GM18502 (cell line): ENCODE results near the gene HSPBP1.

Experiments used
- ATAC-seq: cut with Tn5 transposase; IDR thresholded peaks from one replicate; pipeline ENCODE4 v1.9.1; 2021; ENCODE audit warnings: mild to moderate bottlenecking; ENCODE audit not compliant: unreplicated experiment, poor library complexity

HSPBP1 gene

DNA sequence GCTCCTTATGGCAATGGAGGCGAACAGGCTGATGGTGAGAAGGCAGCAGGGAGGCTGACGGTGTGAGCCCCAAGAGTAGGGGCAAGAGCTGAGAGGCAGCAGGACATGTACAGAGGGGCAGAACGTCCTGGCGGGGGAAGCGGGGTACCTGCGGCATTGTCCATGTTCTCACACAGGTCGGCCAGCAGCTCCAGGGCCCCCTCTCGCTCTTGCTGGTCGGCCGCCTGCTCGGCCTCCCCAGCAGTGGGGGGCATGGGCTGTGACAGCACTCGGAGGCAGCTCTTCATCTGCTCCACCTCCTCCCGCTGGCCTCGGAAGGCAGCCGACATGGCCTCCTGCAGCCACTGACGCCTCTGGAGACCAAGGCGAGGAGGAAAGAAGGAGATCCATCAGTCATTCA lies 2.4 kb downstream of the HSPBP1 start:
- no peak for ATAC-seq

DNA sequence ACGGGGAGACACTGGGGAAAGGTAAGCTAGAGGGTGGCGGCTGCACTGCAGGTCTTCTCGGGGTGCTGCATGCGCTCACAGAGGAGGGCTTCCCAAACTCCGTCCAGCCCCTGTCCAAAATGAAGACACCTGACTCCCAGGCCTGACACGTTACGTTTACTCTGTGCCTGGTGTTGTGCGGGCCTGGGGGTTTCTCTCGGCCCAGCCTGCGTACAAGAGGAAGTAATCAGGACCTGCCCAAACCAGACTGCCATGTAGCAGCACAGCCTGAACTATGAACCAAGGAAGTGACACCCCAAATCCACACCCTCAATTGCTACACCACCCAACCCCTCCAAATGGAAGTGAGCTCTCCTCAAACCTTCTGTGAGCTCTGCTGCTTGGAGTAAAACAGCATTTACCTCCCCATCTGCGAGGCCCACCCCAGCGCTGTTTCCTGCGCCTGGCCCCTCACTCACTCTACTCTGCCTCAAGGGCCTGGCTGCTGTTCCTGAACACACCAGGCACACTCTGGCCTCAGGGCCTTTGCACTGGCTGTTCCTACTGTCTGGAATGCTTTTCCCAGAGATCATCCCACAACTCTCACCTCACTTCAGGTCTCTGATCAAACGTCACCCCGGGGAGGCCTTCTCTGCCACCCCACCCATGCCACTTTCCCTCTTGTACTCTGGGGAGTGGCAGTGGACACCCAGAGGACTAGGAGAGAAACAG lies 3.0 kb downstream of the HSPBP1 start:
- ATAC-seq, result no peak

DNA sequence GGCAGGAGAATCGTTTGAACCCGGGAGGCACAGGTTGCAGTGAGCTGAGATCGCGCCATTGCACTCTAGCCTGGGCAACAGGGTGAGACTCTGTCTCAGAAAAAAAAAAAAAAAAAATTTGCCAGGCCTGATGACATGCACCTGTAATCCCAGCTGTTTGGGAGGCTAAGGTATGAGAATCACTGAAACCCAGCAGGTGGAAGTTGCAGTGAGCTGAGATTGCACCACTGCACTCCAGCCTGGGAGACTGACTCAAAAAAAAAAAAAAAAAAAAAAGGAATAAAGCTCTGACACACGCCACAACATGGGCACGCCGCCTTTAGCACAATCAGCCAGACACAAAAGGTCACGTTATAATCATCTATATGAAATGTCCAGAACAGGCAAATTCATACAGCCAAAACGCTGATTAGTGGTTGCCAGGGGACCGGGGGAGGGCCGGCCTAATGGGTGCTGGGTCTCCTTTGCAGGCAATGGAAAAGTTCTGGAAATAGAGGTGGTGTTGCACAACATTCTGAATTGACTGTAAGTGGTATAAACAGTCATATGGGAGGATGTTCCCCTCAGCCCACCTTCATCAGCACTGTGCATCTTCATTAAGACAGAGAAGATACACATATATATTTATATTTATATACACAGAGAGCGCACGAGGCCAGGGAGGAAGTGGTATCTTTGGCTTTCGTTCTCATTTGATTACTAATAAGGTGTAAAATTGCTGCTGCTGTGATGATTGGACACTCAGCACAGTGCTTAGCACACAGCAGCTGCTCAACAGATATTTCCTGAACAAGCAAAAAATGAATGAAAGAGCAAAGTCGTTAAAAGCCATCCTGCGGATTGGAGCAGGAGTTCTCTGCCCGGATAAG lies 3.8 kb downstream of the HSPBP1 start:
- ATAC-seq, result peak; percentile 58

DNA sequence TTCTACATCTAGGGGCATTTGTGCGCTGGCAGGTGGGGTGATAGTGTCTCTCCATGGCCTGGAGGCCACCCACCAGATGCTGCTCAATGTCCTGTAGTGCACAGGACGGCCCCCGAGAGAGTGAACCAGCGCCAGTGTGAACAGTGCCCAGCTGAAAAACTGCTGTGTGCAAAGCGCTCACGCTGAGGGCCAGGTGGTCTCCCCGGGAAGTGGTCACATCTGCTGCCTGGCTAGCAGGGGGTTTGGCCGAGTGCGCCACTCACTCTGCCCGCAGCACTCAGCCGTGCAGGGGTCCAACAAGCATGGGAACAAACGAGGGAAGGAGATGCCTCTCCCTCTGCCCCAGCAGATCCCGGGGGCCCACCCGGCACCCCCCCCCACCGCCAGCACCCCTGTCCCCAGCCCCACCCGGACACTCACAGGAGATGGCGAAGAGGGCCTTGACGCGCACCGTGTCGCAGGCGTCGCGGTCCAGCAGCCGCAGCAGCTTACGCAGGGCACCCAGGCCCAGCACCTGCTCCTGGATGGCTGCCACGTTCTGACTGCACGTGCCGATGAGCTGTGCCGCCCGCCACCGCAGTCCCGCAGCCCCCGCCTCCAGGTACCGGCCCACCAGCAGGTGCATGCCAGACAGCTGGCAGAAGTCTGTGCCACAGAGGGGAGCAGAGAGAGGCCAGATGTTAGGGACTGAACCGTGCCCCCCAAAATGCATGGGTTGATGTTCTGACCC lies 5.8 kb downstream of the HSPBP1 start:
- ATAC-seq, result no peak

DNA sequence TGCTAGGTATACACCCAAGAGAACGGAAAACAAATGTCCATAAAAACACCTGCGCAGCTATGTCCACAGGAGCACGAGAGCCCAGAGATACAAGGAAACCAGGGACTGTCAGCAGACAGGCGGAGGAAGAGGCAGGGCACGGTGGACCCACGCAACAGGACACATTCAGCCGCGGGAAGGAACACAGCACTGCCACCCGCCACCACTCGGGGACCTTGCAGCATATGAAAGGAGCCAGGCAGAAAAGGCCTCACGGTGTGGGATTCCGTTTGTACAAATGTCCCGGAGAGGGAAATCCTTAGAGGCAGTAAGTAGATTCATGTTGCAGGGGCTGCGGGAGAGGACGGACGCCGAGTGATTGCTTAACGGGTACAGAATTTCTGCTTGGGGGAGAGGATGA lies 7.8 kb downstream of the HSPBP1 start:
- no peak for ATAC-seq

DNA sequence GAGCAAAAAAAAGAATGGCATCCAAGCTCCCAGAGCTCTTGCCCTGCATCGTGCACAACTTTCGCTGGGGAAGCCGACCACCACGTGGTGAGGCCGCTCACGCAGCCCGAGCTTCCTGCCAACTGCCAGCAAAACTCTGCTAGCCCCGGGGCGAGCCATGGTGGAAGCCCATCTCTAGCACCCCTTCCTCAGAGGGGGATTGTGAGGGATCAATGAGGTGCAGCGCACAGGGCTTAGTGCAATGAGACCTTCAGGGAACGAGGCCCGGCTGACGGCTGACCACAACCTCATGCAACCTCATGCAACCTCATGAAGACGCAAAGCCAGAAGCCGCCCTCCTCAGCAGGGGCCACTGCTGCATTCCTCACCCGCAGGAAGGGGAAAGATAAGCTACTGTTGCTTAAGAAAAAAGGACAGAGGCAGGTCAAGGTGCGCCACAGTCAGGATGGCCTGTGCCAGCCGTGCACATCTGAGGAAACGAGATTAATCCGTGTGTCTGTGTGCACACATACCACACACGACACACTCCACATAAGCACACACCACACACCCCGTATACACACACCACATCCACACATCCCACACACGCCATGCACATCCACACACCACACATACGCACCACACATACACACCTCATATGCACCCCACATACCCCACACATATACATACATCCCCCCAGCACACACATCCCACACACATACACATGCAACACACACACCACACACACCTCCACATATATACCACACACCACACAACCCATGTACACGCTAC lies 9.6 kb downstream of the HSPBP1 start:
- no peak for ATAC-seq

DNA sequence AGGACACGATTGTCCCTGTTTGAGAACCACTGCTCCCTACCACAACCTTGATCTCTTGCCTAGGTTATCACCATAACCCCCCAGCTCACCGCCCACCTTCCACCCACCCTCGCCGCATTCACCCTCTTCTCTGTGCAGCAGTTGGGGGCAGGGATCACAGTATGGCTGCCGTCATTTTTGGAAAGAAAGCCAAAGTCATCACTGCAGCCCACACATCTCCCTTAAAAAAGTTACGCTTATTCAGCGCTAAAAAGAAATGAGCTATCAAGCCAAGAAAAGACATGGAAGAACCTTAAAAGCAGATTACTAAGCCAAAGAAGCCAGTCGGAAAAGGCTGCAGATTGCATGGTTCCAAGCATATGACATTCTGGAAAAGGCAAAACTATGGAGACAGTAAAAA lies 10.6 kb downstream of the HSPBP1 start:
- ATAC-seq, result no peak

DNA sequence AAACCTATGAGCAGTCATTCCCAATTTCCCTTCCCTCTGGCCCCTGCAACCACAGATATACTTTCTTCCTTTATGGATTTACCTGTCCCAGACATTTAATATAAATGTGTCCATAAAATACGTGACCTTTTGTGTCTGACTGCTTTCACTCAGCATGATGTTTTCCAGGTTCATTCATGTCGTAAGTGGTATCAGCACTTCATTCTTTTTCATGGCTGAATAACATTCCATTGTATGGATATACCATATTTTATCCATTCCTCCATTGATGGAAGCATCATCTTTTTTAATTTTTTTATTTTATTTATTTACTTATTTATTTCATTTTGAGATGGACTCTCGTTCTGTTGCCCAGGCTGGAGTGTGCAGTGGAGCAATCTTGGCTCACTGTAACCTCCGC lies 13.1 kb downstream of the HSPBP1 start:
- ATAC-seq, result no peak

DNA sequence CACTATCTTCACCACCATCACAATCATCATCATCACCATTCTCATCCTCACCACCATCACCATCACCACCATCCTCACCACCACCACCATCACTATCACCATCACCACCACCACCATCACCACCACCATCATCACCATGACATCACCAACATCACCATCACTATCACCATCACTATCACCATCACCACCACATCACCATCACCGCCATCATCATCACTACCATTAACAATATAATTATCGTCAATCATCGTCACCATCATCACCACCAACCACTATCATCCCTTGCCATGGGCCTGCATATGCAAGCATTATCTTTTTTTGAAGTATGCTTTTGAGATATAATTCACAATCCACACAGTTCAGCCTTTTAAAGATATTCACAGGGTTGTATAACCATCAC lies 13.5 kb downstream of the HSPBP1 start:
- no peak for ATAC-seq

DNA sequence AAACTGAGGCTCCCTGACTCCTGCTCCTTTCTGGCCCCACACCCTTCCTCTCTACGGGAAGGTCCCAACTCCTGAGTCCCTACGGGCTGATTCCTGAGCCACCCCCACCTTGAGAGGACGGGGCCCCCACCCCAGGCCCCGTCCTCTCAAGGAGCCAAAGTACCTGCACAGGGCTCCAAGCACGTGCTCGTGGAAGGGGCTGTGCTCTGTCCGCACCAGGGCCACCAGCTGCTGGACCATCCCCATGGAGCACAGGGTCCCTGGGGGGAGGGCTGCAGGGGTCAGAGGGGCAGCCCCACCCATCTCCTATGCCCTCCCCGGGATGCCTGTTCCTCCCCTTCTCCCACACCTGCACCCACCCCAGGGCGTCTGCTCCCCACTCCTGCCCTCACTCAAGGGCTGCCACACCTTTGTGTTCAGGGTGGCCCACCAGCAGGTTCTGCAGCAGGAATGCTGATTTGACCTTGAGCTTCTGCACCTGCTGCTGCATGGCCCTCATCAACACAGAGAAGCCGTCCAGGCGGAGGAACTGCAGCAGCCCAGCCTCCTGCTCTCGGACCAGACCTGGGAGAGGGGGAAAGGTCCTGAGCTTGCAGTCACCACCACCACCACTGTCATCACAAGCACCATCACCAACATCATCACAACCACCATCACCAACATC lies 14.1 kb downstream of the HSPBP1 start:
- ATAC-seq, result no peak

DNA sequence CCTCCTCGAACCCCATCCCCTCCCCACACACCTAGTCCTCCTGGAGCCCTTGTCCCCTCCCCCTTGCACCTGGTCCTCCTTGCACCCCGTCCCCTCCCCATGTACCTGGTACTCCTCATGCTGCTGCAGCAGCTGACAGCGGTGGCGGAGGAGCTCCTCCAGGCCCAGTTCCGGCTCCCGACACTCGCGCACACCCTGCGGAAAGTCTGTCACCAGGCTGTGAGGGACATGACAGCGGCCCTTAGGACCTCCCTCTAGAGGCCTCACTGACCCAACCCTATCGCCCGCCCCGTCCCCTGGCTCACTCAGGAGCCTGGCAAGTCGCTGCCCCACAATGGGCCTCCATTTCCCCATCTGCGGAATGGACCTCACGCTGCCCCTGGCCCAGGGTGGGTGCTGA lies 14.7 kb downstream of the HSPBP1 start:
- no peak for ATAC-seq

DNA sequence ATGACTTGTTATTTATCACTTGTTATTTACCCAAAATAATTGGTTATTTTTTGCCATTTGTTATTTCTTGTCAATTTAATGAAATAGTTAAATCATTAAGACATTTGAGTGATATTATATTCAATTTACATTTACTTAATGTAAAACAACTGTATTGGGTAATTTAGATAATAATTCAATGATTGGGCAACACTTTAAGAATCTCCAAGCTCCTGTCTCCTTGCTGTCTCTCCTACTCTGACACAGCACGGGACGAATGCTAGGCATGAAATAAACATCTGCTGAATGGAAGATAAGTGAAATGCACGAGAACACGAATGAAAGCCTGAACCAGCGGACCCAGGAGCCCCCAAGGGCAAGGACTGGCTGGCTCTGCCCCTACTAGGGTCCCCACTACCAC lies 15.4 kb downstream of the HSPBP1 start:
- ATAC-seq, result no peak

DNA sequence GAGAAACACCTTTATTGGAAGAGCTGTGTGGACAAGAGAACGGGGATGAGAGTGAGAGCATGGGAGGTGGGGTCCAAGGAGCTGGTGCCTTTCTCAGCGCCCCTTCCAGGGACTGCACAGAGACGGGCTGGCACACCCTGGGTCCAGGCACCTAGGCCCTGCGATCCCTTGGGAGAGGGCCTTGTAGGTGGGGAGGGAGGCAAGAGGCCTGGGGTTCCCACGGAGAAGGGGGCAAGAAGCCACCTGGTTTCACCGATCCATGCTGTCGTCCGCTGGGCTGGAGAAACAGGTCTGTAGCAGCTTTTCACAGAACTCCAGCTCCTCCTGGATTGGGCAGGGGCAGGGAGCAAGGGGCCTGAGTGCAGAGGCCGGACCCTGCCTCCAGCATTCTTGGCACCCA lies 17.6 kb downstream of the HSPBP1 start:
- ATAC-seq, result no peak

DNA sequence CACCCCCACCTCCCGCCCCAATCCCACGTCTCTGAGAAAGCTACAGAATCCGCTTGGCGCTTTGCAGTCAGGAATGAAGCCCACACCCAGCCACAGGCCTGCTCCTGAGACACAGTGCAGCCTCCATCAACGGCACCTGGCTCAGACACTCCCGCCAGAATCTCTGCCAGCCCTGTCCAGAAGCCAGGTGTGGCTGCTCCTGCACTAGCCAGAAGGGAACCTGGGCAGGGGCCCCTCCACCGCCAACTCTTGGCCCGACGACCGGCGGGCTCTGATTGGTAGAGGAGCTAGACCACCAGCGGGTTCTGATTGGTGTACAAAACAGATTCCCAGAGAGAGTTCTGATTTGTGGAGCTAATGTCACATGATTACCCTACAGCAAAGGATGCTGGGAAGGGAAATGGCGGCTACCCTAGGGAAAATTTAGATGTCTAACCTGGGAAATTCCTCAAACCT lies 18.2 kb downstream of the HSPBP1 start:
- ATAC-seq, result no peak

DNA sequence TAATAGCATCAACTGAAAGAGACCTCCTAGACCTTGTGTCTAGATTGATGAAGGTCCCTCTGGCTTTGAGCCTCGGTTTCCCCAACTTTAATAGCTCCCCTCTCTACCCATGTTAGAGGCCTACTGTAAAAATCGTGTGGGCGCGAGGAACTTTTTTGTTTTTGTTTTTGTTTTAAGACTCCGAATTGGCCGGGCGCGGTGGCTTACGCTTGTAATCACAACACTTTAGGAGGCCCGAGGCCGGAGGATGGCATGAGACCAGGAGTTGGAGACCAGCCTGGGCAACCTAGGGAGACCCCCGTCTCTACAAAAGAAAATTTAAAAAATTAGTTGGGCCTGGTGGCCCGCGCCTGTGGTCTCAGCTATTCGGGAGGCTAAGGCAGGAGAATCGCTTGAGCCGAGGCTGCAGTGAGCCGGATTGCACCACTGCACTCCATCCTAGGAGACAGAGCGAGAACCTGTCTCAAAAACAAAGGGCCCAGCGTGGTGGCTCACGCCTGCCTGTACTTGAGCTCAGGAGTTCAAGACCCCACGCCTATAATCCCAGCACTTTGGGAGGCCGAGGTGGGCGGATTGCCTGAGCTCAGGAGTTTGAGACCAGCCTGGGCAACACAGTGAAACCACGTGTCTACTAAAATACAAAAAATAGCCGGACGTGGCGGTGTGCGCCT lies 20.2 kb downstream of the HSPBP1 start:
- ATAC-seq, result no peak

DNA sequence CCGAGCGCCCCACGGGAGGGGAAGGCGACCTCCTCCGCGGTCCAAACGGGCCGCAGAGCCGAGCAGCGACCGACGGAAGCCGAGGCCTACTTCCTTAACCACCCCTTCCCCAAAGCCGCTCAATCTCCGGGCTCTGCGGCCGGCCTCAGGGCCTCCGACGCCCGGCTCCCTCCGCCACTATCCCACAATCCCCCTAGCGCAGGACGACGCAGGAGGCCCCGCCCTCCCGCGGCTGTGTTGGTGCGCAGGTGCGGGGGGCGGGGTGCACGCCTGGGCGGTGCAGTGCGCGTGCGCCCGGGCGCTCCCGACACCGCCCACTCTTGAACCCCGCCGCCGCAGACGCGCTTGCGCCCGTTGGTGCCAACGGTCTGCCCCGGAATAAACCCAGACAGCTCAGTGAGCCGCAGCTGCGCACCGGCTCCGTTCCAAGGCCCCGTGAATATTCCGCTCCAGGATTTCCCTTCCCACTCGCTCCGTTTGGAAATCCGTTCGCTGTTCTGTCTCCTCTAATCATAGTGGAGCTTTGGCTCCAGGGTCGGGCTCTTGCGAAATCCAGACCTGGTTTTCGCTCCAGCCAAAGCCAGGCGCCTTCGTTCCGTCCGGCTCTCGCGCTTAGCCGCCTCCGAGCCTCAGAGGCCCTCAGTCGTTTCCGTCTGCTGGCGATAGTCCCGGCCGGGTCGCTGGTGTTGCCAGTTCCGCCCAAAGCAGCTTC lies 20.9 kb downstream of the HSPBP1 start, which contains the start of gene PPP6R1:
TSS of gene PPP6R1 (minus strand) at position 190 of the 712 bp plus-strand sequence. CDS start 11,914 bp downstream, outside the sequence.
- peak; percentile 69 for ATAC-seq

DNA sequence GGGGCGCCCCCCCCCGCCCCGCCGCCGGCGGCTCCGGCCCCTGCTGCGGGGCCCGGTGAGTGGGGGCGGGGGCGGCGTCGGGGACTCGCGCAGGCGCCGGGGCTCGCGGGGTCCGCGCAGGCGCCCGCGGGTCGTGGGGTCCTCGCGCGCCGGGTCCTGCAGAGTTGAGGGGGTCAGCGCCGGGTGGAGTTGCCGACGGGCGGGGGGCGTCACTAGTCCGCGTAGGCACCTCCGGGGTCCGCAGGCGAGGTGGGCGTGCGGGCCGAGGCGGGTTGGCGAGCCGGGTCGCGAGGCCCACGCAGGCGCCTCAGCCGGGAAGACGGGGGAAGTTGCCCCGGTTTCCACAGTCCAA lies 21.5 kb downstream of the HSPBP1 start:
- peak; percentile 19 for ATAC-seq
